Tibial nerve (tissue), 4 donors: Measurements from ENCODE around the gene OSBPL3. TPM values are rescaled to one million over a fixed set of nuclear protein-coding genes. Genes with fewer than 3 reads are reported as not detected.

ENCODE experiments used
- DNase-seq, 2 donors: peaks; one replicate each; pipeline ENCODE4 v3.0.0-alpha.2; 2019; ENCODE audit warnings: low spot score in 2 of 2
- H3K27ac ChIP-seq, 4 donors: fragments of 200-600 bp; sonication (generic) in 3 of 4; one replicate each; pipeline ENCODE4 v1.5.1; 2017 to 2019; ENCODE audit warnings: mild to moderate bottlenecking in 1 of 4
- H3K27me3 ChIP-seq, 2 donors: fragments of 200-600 bp; sonication (generic) in 1 of 2; one replicate each; pipeline versions ENCODE4 v1.5.1 to v1.6.0; 2017 to 2019
- H3K36me3 ChIP-seq, 3 donors: fragments of 200-600 bp; sonication (generic); one replicate each; pipeline ENCODE4 v1.5.1; 2018 to 2019
- H3K4me1 ChIP-seq, 4 donors: fragments of 200-600 bp; sonication (generic) in 3 of 4; one replicate each; pipeline ENCODE4 v1.5.1; 2017 to 2019
- H3K4me3 ChIP-seq, 4 donors: fragments of 200-600 bp; sonication (generic) in 3 of 4; one replicate each; pipeline ENCODE4 v1.5.1; 2017 to 2019; ENCODE audit warnings: mild to moderate bottlenecking in 1 of 4, moderate library complexity in 1 of 4
- H3K9me3 ChIP-seq, 4 donors: fragments of 200-600 bp; sonication (generic) in 3 of 4; one replicate each; pipeline ENCODE4 v1.5.1; 2017 to 2019
- EP300 ChIP-seq, 2 donors: sonication (generic); formaldehyde crosslinking; IDR thresholded peaks; one replicate each; pipeline ENCODE4 v1.6.1; 2017; ENCODE audit warnings: antibody characterized with exemption in 2 of 2, mild to moderate bottlenecking in 1 of 2
- POLR2A ChIP-seq, 2 donors: fragments of 450-650 bp; IDR thresholded peaks; one replicate each; pipeline ENCODE4 v1.6.1; 2017; ENCODE audit warnings: antibody characterized with exemption in 2 of 2, mild to moderate bottlenecking in 2 of 2, moderate library complexity in 2 of 2
- WGBS, 2 donors: methylation state at CpG; one replicate each; pipeline ENCODE4 v1.1.5; 2018; 5-methylcytosine and 5-hydroxymethylcytosine counted together
- total RNA-seq, 4 donors: library from RNA; depleted of rRNA; stranded (reverse); fragments of >200 nt; gene quantifications; one replicate each; pipeline ENCODE4 v1.1.0, GENCODE V29; 2016
- TF ChIP-seq, protein P1 (sequence below), 5 experiments: fragments of 200-600 bp in 3 of 5; fragments of 450-650 bp in 2 of 5; sonication (generic) in 3 of 5; IDR thresholded peaks; one replicate each; pipeline ENCODE4 v1.5.1; 2016 to 2019; ENCODE audit warnings: antibody characterized with exemption in 5 of 5, mild to moderate bottlenecking in 3 of 5, moderate library complexity in 2 of 5

Gene OSBPL3
- total RNA-seq, 4 donors from 2014 or later = 1.6 to 7.3 (median 5.3) TPM

DNA sequence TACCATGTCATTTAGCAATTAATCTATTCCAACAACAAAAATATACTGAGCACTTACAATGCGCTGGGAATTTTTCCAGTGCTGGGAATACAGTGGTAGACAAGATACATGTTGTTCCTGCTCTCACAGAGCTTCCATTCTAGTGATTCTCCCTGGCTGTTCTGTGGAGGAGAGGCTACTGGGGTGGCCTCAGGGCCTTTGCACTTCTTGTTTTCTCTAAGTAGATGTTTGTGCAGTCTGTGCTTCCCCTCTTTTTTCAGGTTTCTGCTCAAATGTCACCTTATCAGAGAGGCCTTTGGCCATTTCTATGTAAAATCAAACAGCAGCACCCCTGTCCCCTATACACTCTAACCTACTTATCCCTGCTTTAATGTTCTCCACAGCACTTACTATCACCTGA lies 24.7 kb downstream of the OSBPL3 start:
- Histone ChIP-seq H3K27me3 (no peaks in the 10 kb centered on the region), H3K4me3 (no peak overlapping the region), H3K36me3 (no peaks in the 10 kb centered on the region), H3K9me3 (no peaks in the 10 kb centered on the region), H3K4me1 (no peaks in the 10 kb centered on the region), H3K27ac (no peak overlapping the region)
- no peak for DNase-seq
- WGBS, 2 donors = 81 to 100% methylated on average over 1 of the region's 1 CpG
- TF ChIP-seq EP300 (IDR thresholded peaks at IDR 0.05) (no peak), POLR2A (IDR thresholded peaks at IDR 0.05) (no peak)
- TF ChIP-seq, protein P1, sequence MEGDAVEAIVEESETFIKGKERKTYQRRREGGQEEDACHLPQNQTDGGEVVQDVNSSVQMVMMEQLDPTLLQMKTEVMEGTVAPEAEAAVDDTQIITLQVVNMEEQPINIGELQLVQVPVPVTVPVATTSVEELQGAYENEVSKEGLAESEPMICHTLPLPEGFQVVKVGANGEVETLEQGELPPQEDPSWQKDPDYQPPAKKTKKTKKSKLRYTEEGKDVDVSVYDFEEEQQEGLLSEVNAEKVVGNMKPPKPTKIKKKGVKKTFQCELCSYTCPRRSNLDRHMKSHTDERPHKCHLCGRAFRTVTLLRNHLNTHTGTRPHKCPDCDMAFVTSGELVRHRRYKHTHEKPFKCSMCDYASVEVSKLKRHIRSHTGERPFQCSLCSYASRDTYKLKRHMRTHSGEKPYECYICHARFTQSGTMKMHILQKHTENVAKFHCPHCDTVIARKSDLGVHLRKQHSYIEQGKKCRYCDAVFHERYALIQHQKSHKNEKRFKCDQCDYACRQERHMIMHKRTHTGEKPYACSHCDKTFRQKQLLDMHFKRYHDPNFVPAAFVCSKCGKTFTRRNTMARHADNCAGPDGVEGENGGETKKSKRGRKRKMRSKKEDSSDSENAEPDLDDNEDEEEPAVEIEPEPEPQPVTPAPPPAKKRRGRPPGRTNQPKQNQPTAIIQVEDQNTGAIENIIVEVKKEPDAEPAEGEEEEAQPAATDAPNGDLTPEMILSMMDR (IDR thresholded peaks at IDR 0.05) = no peak

GRCh38 chr7:24952464-24952863 lies 27.5 kb downstream of the OSBPL3 start:
- WGBS, 2 donors = 93 to 96% methylated on average over 2 of the region's 2 CpGs
- H3K4me1 ChIP-seq = no peaks in the 10 kb centered on the region
- no peaks in the 10 kb centered on the region for H3K9me3 ChIP-seq
- H3K27ac ChIP-seq = no peak overlapping the region
- H3K36me3 ChIP-seq = no peaks in the 10 kb centered on the region
- no peak for DNase-seq
- TF ChIP-seq, protein P1 (IDR thresholded peaks at IDR 0.05) = no peak
- TF ChIP-seq EP300 (IDR thresholded peaks at IDR 0.05) (no peak), POLR2A (IDR thresholded peaks at IDR 0.05) (no peak)
- H3K27me3 ChIP-seq = no peaks in the 10 kb centered on the region
- no peak overlapping the region for H3K4me3 ChIP-seq

- WGBS, 2 donors = 55 to 56% methylated on average over 3 of the region's 3 CpGs
- Histone ChIP-seq H3K27ac (no peak overlapping the region), H3K4me1 (no peaks in the 10 kb centered on the region), H3K27me3 (no peaks in the 10 kb centered on the region), H3K4me3 (no peak overlapping the region), H3K9me3 (no peaks in the 10 kb centered on the region), H3K36me3 (no peaks in the 10 kb centered on the region)
- TF ChIP-seq EP300 (IDR thresholded peaks at IDR 0.05) = no peak
- TF ChIP-seq POLR2A (IDR thresholded peaks at IDR 0.05) = no peak
- TF ChIP-seq, protein P1 (IDR thresholded peaks at IDR 0.05) = no peak
- DNase-seq = no peak
These were observed 28.5 kb downstream of the OSBPL3 start for GRCh38 chr7:24951441-24951980.

DNA sequence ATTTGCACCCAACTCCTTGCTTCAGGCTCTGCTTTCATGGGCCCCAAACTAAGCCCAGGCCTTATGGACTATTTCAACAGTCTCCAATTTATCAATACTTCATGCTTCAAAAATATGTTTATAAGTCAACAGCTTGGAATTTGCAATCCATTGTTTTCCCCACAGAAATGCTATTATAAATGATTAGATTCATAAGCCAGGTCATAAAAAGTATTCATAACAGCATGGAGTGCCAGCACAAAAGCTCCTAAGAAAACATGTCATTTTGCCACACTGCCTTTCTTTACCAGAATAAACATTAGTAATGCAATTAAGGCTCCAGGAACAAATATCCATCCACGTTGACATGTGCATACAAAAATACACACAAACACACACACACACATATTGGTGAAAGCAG lies 30.1 kb downstream of the OSBPL3 start:
- no peak for TF ChIP-seq POLR2A (IDR thresholded peaks at IDR 0.05)
- TF ChIP-seq EP300 (IDR thresholded peaks at IDR 0.05) = no peak
- TF ChIP-seq, protein P1 (IDR thresholded peaks at IDR 0.05) = no peak
- no peaks in the 10 kb centered on the region for H3K4me1 ChIP-seq
- no peak overlapping the region for H3K4me3 ChIP-seq
- H3K27me3 ChIP-seq = no peaks in the 10 kb centered on the region
- no peaks in the 10 kb centered on the region for H3K9me3 ChIP-seq
- DNase-seq = no peak
- H3K36me3 ChIP-seq = no peaks in the 10 kb centered on the region
- WGBS, 2 donors = 22% methylated on average over 1 of the region's 1 CpG
- H3K27ac ChIP-seq = no peak overlapping the region

- no peaks in the 10 kb centered on the region for H3K4me1 ChIP-seq
- TF ChIP-seq, protein P1 (IDR thresholded peaks at IDR 0.05) = no peak
- TF ChIP-seq POLR2A (IDR thresholded peaks at IDR 0.05) (no peak), EP300 (IDR thresholded peaks at IDR 0.05) (no peak)
- no peak overlapping the region for H3K4me3 ChIP-seq
- H3K27ac ChIP-seq = no peak overlapping the region
- no peaks in the 10 kb centered on the region for H3K27me3 ChIP-seq
- DNase-seq = no peak
- H3K36me3 ChIP-seq = no peaks in the 10 kb centered on the region
- WGBS, 2 donors = 77 to 89% methylated on average over 4 of the region's 4 CpGs
- H3K9me3 ChIP-seq = no peaks in the 10 kb centered on the region
These were observed 31.2 kb downstream of the OSBPL3 start for GRCh38 chr7:24948739-24949138.
